K562 treated with DMSO at 1 percent for 24 hours (cell line): ENCODE measurements around the gene SMYD3. TPM values are rescaled to one million over a fixed set of nuclear protein-coding genes. Genes with fewer than 3 reads are reported as not detected.

Experiments used
- total RNA-seq: library from RNA; unstranded; fragments of 300-600 nt; gene quantifications from 2 replicates; pipeline ENCODE4 v1.2.3, GENCODE V29; 2022; ENCODE audit warnings: low read depth; ENCODE audit not compliant: insufficient read depth

SMYD3 gene
- 101 and 103 TPM in 2 replicates for total RNA-seq

DNA sequence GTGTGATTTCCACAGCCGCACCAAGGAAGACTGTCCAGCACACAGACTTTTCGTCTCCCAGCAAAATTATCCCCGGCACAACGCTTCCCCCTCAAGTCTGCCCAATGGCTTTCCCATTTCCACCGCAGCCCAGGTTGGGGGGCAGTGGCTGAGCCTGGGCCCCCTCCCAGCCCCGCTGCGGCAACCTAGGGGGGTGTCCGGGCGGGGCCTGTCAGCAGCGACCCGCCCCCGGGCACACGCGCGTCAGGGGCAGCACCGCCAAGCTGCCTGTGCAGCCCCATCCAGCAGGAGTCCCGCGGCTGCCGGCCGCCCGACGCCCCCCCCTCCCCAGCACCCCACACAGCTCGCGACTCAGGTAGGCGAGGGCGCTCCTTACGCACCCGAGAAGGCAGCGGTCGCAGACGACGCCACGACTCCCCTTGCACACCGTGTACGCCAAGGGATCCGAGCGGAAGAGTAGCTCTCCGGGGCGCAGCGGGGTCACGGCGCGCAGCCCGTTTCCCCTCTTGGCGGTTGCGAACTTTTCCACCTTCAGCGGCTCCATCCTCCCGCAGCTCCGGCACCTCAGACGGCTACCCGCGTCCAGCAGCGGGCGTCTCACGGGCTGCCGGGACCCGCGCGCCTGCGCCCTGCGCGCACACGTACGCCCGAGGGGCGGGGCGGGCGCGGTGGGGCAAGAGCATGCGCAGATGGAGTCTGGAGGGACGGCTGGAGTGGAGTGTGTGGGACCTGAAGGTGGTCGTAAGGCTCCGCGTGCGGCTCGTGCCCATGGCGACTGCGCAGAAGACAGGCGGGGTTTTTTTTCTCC lies at the start of gene SMYD3:
Gene SMYD3, minus strand, starts transcription at position 606 of the 808 bp plus-strand sequence.

Other genes with a start within 250 kb of the SMYD3 start
- gene TFB2M, start 59.0 kb upstream of the SMYD3 start, total RNA-seq = 10.6 and 11.7 TPM in 2 replicates
- 13.3 and 18.0 TPM in 2 replicates for gene CNST, start 59.2 kb upstream of the SMYD3 start, total RNA-seq
- 33.3 and 37.1 TPM in 2 replicates for gene SCCPDH, start 217.1 kb upstream of the SMYD3 start, total RNA-seq